Measurements from ENCODE around the gene BRCC3. TPM values are rescaled to one million over a fixed set of nuclear protein-coding genes. Genes with fewer than 3 reads are reported as not detected.
"Not testable (repeated sequence)": the region's sequence is repeated elsewhere in the genome, so short reads cannot be mapped to it uniquely, and the experiment has no call there.

BRCC3 gene
- total RNA-seq, 2 experiments from 2014 or later: 11.9 to 25.8 TPM

DNA sequence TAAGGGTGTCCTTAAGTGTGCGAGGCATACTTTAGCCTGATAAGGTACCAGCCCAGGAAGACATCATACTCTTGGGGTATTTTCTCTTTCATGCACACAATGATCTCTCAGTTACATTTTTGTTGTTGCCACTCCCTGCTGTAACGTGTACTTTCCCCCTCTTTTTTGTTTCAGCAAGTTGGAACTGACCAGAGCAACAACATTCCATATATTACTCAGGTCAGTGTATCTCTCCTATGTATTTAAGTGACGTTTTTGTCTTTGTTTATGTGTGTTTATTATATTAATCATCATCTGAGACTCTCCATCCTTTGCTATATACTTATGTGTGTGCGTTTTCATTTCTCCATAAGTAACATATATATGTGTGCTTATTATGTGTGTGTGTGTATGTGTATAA lies 73.6 kb downstream of the BRCC3 start:
- Histone ChIP-seq H3K9me3 (ENCODE audit: low read length) (no peaks in the 10 kb centered on the region), H3K79me2 (ENCODE audit: insufficient read depth, low read depth, low read length) (no peaks in the 10 kb centered on the region), H3K4me2 (ENCODE audit: low read length) (no peak overlapping the region), H4K20me1 (ENCODE audit: insufficient read depth, low read length) (no peaks in the 10 kb centered on the region), H2AFZ (ENCODE audit: low read length) (no peak overlapping the region), H3K36me3 (ENCODE audit: insufficient read depth, low read length) (no peaks in the 10 kb centered on the region), H3K4me1 (ENCODE audit: insufficient read depth, low read length, poor library complexity, severe bottlenecking) (no peaks in the 10 kb centered on the region), H3K4me3 (ENCODE audit: low read depth, low read length, poor library complexity, severe bottlenecking) (no peak overlapping the region), H3K9me2 (ENCODE audit: insufficient read depth, low read length) (no peaks in the 10 kb centered on the region), H3K27ac (ENCODE audit: low read depth, low read length, poor library complexity, severe bottlenecking) (no peak overlapping the region)
- ChIA-PET CTCF (ENCODE audit: unreplicated experiment) (no interaction called here), POLR2A (no interaction called here)
- intact Hi-C loops (cut with micrococcal nuclease; ENCODE audit: unreplicated experiment): loop anchor here (5.0 kb wide), 1 partner anchor 163 kb away; no protein-coding TSS in a partner anchor
- no TSS peak for BruUV-seq (replicated peaks)
- TF ChIP-seq, protein P1, sequence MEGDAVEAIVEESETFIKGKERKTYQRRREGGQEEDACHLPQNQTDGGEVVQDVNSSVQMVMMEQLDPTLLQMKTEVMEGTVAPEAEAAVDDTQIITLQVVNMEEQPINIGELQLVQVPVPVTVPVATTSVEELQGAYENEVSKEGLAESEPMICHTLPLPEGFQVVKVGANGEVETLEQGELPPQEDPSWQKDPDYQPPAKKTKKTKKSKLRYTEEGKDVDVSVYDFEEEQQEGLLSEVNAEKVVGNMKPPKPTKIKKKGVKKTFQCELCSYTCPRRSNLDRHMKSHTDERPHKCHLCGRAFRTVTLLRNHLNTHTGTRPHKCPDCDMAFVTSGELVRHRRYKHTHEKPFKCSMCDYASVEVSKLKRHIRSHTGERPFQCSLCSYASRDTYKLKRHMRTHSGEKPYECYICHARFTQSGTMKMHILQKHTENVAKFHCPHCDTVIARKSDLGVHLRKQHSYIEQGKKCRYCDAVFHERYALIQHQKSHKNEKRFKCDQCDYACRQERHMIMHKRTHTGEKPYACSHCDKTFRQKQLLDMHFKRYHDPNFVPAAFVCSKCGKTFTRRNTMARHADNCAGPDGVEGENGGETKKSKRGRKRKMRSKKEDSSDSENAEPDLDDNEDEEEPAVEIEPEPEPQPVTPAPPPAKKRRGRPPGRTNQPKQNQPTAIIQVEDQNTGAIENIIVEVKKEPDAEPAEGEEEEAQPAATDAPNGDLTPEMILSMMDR (conservative IDR thresholded peaks at IDR 0.05; ENCODE audit: low read length): no peak
- TF ChIP-seq EZH2phosphoT487 (IDR thresholded peaks at IDR 0.05; ENCODE audit: borderline replicate concordance, low read depth, low read length): no peak
- no peak for DNase-seq (ENCODE audit: low spot score)

DNA sequence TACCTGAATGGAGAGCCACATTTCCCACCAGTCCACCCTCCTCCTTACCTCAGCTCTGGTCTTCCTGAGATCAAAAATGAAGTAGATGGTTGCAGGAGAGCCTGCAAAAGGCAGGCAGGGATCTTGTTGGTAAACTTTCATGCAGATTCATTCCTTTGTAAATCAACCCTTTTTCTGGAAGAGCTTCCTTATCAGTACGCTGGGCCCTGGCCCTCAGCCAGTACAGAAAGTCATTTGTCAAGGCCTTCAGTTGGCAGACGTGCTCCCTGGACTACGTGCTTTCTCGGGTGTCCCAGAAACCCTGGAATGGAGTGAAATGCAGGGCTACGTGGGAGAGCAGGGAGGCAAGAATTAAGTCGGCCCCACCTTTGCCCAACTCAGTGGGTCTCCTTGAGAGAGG lies 76.3 kb downstream of the BRCC3 start:
- H3K4me2 ChIP-seq (ENCODE audit: low read length): not testable (repeated sequence)

DNA sequence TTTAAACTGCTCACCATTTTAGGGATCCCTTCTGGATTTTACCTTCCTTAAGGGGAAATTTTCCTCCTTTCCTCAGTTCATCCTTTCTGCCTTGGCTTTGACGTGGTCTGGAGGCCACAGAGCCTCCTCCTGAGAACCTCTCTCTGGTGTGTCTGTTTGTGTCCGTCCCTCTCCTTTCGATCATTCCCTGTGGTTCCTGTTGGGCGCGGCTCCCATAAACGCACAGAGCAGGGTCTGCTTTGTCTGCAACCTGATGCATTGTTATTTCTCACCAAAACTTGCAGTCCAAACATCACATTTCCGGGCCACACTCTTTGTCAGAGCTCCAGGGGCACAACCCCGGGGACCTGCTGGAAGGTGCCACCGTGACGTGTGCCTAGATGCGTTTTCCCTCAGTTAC lies 76.9 kb downstream of the BRCC3 start:
- H4K20me1 ChIP-seq (ENCODE audit: insufficient read depth, low read length); H3K9me2 ChIP-seq (ENCODE audit: insufficient read depth, low read length); H3K9me3 ChIP-seq (ENCODE audit: low read length); H2AFZ ChIP-seq (ENCODE audit: low read length); H3K27ac ChIP-seq (ENCODE audit: low read depth, low read length, poor library complexity, severe bottlenecking); POLR2A ChIA-PET; BruUV-seq (replicated peaks); H3K36me3 ChIP-seq (ENCODE audit: insufficient read depth, low read length); H3K79me2 ChIP-seq (ENCODE audit: insufficient read depth, low read depth, low read length); DNase-seq (ENCODE audit: low spot score); H3K4me1 ChIP-seq (ENCODE audit: insufficient read depth, low read length, poor library complexity, severe bottlenecking); H3K4me3 ChIP-seq (ENCODE audit: low read depth, low read length, poor library complexity, severe bottlenecking); H3K4me2 ChIP-seq (ENCODE audit: low read length): not testable (repeated sequence)
- CTCF ChIA-PET (ENCODE audit: unreplicated experiment): interaction anchor here (0.9 kb wide), 1 partner anchor 230 kb away, joined by 4 read pairs; no protein-coding TSS in a partner anchor
- intact Hi-C loops (cut with micrococcal nuclease; ENCODE audit: unreplicated experiment): loop anchor here (5.0 kb wide), 1 partner anchor 166 kb away; no protein-coding TSS in a partner anchor

More for the DNA sequence above, 76.3 kb downstream of the BRCC3 start:
- H3K9me3 ChIP-seq (ENCODE audit: low read length); H3K36me3 ChIP-seq (ENCODE audit: insufficient read depth, low read length); H3K27ac ChIP-seq (ENCODE audit: low read depth, low read length, poor library complexity, severe bottlenecking); H2AFZ ChIP-seq (ENCODE audit: low read length); H3K4me3 ChIP-seq (ENCODE audit: low read depth, low read length, poor library complexity, severe bottlenecking); H3K4me1 ChIP-seq (ENCODE audit: insufficient read depth, low read length, poor library complexity, severe bottlenecking); CTCF ChIA-PET (ENCODE audit: unreplicated experiment); POLR2A ChIA-PET; DNase-seq (ENCODE audit: low spot score); H3K9me2 ChIP-seq (ENCODE audit: insufficient read depth, low read length); H3K79me2 ChIP-seq (ENCODE audit: insufficient read depth, low read depth, low read length); BruUV-seq (replicated peaks); H4K20me1 ChIP-seq (ENCODE audit: insufficient read depth, low read length): not testable (repeated sequence)
- intact Hi-C loops (cut with micrococcal nuclease; ENCODE audit: unreplicated experiment): loop anchor here (5.0 kb wide), 1 partner anchor 165 kb away; no protein-coding TSS in a partner anchor
